HG03025 (cell line): ENCODE results near the gene FGF1.

ENCODE experiments used
- ATAC-seq: cut with Tn5 transposase; IDR thresholded peaks from one replicate; pipeline ENCODE4 v1.9.1; 2021; ENCODE audit warnings: mild to moderate bottlenecking, moderate library complexity; ENCODE audit not compliant: unreplicated experiment, low FRiP score

The FGF1 gene

GRCh38 chr5:142547445-142548380 lies 138.2 kb downstream of the FGF1 start:
- no peak for ATAC-seq

- no peak for ATAC-seq
Observed at GRCh38 chr5:142545650-142546322, 140.1 kb downstream of the FGF1 start.

- no peak for ATAC-seq
Observed at GRCh38 chr5:142544946-142545649, 140.8 kb downstream of the FGF1 start.

GRCh38 chr5:142544071-142544753 lies 141.7 kb downstream of the FGF1 start:
- ATAC-seq = no peak

GRCh38 chr5:142542906-142543305 lies 143.0 kb downstream of the FGF1 start:
- no peak for ATAC-seq
